Stimulated activated CD4-positive, alpha-beta T cell treated with anti-CD3 and anti-CD28 coated beads, Interleukin-1b, Interleukin-23, amount 100 ng/mL, for 48 hours (primary cell): Measurements from ENCODE around the gene TBCD.
A peak's percentile ranks its signal among the peaks of the same experiment; 100 is the strongest.

Experiments
- DNase-seq: peaks from one replicate; pipeline ENCODE4 v3.0.0-alpha.2; 2020

The TBCD gene

DNA sequence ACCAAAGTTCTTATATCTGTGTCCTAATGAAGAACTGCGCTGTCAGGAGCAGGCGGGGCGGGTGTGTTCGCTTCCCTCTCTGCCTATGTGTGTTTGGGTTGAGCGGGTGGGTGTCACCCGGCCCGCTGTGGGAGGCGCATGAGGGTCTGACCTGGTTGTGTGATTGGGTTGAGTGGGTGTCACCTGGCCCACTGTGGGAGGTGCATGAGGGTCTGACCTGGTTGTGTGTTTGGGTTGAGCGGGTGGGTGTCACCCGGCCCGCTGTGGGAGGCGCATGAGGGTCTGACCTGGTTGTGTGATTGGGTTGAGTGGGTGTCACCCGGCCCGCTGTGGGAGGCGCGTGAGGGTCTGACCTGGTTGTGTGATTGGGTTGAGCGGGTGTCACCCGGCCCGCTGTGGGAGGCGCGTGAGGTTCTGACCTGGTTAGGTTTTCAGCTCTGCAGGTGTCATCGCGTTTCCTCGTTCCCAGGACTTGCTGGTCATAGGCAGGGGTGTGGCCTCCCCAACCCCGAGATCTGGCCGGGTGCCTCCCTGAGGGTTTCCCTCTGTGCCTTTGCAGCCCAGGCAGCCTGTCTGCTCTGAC lies 157.5 kb downstream of the TBCD start:
- peak; percentile 13 for DNase-seq

DNA sequence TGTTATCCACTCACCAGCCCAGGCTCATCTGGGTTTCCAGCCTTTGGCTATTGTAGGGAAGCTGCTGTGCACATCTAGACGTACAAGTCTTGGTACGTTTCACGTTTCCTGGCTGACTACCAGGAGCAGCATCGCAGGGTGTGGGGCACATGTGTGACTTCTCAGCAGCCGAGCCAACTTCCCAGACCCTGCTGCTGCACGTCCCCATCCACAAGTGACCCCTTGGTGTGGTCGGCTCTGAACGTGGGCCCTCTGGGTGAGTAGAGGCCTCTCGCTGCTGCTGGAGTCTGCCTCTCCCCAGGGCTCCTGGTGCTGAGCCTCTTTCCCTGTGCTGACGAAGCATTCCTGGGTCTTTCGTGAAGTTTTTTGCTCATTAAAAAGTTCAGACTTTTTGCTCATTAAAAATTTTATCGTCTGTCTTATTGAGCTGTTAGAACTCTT lies 158.2 kb downstream of the TBCD start:
- no peak for DNase-seq

DNA sequence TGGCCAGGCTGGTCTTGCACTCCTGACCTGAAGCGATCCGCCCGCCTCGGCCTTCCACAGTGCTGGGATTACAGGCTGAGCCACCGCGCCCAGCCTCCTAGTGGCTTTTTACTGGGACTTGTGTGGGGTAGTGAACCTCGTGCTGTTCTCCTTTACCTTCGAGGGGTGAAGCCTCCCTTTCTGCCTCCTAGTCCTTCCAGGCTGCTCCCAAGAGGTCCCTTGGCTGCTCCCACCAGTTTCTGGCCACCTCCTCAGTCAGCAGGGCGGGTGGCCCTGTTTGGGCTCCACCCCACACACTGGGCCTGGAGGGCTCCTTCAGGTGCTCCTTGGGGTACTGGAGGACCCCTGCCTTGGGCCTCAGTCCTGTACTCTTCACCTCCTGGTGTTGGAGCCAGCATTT lies 158.9 kb downstream of the TBCD start:
- no peak for DNase-seq

DNA sequence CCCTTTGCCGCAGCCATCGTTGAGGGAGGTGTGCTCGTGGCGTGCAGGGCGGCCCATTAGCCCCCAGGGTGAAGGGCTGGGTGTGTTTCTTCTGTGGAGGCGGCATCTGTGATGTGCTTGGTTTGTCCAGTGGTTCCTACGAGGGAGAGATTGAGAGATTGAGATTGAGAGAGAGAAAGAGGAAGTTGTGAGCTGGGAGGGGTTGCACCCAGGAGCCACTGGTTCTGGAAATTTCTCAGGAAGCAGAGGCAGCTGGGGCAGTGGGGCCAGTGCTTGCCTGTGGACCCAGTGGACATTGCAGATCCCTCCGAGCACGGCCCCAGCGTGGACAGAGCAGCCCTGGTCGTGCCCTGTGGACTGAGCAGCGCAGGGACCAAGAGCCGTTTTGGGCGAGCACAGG lies 160.0 kb downstream of the TBCD start:
- DNase-seq, result no peak

DNA sequence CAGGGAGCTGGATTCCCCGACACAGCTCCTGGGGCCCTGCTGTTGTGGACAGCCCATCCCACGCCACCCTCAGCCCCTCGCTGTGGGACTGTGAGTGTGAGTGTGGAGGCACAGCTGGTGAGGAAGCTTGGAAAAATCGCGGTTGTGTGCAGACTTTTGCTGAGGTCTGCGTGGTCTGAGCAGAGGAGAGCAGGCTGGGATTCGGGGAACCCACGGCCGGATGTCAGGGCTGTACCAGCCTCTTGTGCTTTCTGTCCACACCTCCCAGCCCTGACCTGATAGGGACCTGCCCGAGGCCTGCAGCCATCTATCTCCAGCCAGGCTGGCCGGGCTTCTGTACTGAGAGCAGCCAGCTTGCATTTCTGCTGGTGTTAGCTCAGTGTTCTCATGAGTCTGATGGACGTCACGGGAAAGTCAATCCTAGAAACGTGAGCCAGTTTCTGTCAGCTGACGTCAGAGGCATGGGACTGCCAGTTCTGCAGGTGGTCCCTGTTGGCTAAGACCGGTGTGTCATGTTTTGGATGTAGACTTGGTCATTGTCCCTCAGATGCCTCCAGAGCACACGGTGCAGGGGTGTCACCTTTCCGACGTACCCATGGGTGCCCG lies 160.7 kb downstream of the TBCD start:
- no peak for DNase-seq

DNA sequence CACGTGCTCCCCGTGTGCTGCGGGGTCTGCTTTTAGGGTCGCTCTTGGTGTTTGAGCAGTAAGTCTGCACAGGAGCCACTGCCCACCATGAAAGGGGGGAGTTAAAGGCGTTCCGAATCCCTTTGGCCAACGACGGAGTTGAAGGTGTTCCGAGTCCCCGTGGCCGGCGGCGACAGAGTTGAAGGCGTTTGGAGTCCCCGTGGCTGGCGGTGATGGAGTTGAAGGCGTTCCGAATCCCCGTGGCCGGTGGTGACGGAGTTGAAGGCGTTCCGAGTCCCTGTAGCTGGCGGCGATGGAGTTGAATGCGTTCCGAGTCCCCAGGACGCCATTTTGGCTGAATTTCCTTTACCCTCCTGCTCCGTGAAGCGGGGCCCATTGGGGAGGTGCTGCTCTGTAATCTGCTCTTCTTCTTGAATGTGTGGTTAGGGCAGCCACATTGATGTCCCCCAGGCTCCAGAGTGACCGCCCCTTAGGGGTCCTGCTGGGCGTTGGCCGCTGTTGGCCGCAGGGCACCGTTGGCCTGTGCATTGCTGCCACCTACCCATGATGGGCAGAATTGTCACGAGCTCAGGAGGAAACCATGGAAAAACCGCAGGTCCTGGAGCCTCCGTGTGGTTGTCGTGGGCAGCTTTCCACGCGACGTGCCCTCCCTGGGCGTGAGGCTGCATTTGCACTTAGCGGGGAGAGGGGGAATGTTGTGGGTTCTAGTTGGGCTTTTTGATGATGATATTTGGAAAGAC lies 161.6 kb downstream of the TBCD start:
- DNase-seq, result no peak

DNA sequence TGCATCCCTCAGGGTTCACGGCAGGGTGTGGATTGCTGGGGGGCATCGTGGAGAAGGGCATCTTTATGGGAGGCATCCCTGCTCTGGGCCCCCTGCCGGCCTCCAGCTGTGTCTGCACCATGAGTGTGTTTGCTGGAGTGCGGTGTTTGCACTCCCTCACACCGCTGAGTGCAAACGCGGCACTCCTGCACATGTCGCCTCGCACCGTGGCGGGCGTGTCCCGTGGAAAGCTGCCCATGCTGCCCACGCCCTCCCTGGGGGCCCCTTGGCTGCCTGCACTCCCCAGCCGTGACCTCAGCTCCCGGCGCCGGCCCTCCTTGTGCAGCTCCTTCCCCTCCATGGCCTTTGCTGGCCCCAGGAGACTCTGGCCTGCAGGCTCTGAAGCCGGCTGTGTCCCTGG lies 162.5 kb downstream of the TBCD start:
- no peak for DNase-seq

DNA sequence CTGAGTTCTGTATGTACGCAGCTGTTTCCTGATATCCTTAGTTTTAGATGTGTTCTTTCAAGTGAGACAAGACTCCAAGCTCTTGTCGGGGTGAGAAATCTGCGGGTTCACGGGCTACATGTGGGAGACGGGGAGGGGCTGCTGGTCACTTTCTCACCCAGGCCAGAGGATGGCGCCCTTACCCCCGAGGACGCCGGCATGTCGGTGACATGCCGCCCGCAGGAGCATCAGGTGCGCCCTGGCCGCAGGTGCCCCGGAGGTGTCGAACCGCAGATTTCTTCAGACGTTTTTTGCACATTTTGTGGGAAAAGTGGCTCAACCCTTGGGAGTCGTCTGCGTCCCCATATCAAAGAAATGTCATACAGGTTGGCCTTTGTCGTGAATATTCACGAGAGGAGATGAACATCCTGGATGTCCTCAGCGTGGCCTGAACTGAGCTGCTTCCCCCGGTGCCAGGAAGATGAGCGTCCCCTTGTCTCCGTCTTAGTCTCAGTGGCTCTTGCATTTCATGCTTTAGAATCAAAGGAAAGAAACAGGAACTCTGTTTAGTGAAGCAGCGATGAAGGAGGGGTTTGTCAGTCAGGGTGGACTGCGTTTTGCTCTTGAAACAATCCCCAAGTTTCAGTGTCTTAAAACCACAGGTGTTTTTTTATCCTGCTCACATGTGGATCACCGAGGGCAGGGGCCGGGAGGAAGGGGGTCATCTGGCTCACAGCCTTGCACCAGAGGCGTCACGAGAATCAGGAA lies 163.3 kb downstream of the TBCD start:
- no peak for DNase-seq

DNA sequence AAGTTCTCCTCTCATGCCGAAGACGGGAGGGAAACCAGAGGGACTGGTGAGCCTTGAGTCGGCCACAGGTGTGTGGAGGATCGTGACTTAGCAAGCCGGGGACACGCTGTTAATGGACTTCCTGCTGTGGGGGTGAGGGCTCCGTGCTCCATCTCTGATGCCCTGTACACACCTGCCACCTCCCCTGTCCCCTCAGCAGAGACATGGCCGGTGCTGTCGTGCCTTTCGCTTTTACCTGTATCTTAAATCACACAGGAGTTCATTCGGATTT lies 163.8 kb downstream of the TBCD start:
- DNase-seq, result no peak

DNA sequence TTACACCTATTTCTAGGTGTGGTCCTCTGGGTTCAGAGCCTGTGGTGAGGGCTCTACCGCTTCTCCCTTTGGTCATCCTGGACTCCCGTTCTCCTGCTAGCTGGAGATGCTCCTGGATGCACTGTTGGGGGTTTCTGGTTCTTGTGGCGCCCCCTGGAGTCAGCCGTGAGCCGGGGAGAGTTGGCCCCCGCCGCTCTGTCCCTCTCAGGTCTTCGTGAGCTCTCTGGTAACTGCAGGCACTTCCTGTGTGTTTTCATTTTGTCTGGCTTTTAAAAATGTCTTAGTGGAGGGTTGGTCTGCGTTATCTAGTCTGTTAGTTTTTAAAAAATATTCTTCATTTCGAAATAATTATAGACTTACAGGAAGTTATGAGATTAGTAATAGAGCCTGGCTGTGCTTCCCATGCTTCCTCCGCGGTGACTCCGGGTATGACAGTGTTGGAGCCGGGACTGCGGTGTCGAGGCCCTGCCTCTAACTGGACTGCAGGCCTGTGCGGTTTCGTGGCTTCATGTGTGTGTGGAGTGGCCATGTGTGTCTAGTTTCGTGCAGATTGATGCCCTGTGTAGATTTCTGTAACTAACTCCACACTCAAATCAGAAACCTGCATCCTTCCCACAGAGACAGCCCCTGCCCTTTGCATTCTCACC lies 166.0 kb downstream of the TBCD start:
- peak; percentile 20 for DNase-seq

DNA sequence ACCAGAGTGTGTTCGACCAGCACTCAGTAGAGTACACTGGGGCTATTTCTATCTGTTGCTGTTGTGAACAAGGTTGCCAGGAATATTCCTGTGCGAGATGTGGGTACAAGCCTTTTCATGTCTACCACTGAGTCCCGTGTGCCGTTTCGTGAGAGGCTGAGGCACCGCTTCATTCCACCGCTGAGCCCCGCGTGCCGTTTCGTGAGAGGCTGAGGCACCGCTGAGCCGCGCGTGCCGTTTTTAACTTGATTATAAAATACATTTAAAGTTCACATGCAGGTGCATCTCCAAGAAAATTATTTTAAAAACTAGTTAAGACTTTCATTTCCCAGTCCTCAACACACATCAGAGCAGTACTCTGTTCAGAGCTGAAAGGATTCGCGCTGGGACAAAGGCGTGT lies 166.6 kb downstream of the TBCD start:
- DNase-seq, result no peak

DNA sequence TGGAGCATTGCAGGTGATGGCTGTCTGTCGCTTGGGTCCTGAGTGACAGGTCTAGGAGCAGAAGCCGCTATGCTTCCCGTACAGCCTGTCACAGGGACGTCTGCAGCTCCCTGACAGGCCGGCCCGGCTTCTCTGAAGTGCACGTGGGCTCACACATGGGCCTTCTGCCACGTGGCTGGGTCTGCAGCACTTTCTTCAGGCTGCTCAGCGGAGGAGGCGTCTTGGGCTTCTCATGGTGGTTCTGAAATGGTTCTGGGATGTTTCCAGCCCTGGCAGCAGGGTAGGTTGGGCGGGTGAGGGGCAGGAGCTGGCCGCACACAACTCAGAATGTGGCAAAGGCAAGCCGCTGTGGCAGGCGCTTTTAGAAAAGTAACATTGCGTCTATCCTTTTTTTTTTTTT lies 168.3 kb downstream of the TBCD start:
- no peak for DNase-seq

DNA sequence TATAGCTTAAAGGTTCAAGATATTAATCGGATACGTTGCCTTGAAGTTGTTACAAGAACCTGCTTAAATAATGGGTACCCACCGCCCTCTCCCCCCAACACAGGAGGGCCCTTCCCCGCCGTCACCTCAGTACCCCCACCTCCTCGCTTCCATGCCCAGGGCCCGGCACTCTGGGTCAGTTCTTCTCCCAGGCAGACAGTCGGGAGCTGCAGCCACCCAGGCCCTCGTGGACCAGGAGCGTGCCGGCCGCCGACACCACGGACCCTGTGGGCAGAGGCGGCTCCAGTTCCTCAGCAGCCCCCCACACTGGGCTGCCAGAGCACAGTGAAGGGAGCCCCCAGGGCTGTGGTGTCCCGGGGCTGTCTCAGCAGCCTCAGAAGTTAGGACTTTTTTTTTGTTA lies 168.8 kb downstream of the TBCD start:
- DNase-seq, result no peak

DNA sequence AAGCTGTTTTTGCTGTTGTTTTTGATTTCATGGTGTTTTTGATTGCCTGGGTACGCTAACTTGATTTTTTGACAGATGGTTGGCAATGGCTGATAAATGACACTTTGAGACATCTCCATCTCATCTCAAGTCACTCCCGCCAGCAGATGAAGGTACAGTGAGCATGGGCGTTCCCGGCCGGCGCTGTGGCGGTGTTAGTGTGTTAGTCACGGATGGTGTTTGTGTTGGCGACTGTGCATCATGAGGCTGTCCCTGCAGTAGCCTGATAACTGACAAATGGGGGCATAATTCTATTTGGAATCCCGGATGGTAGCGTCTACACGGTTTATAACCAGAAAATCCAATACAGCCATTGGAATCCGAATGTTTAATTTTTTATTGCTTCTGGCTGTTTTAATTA lies 169.6 kb downstream of the TBCD start:
- DNase-seq, result no peak

DNA sequence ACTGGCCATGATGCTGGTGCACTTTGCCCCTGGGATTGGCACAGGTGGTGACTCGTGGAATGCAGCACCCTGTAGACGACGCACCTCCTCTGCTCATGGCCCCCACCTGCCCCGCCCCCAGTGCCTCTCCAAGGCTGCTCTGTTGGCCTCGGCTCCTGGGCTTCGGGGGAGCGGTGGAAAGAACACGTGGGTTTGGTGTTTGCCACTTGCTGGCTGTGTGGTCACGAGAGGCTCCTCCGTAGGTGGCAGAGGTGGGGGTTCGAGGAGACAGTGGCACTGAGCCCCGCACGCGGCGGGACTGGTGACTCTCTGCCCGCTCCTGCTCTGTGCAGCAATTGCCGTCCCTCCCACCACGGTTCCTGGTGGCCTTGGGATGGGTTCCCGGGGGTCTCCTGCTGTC lies 170.8 kb downstream of the TBCD start:
- DNase-seq, result no peak

DNA sequence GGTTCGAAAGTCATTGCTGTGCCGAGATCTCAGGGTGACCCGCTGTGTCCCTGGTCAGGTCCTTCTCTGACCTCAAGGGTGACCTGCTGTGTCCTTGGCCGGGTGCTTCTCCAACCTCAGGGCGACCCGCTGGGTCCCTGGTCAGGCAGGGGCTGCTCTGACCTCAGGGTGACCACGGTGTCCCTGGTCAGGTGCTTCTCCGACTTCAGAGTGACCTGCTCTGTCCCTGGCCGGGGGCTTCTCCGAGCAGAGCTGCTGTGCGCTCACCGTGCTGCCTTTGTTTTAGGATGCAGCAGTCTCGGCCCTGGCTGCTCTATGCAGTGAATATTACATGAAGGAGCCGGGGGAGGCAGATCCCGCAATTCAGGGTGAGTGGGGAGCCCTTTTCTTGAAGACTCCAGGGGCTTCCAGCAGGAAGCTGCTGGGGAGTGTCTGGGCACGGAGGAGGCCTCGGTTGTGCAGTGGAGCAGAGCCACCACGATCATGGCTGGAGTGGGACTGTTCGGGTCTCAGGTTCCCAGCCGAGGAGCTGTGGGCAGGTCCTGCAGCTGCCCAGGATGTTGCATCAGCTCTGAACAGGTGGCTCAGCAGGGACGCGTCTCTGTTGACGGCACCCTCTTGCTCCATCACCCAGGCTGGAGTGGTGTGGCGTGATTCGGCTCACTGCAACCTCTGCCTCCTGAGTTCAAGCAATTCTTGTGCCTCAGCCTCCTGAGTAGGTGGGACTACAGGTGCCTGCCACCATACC lies 171.7 kb downstream of the TBCD start:
- DNase-seq, result no peak

DNA sequence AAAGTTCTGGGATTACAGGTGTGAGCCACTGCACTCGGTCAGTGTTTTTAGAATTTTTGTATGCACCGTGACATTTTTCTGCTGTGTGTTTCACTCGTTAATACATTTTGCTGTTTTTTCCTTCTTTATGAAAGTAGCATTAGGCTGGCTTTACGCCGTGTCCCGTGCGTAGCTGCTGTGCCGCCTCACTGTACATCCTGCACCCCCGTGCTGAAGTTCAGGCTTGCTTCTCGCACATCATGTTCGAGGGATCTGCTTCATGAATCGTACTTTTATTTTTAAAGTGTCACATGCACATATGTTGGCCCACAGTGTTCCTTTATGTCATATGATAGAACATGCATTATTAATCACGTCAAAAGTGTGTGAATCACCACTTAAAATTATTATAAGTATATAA lies 172.3 kb downstream of the TBCD start:
- no peak for DNase-seq

DNA sequence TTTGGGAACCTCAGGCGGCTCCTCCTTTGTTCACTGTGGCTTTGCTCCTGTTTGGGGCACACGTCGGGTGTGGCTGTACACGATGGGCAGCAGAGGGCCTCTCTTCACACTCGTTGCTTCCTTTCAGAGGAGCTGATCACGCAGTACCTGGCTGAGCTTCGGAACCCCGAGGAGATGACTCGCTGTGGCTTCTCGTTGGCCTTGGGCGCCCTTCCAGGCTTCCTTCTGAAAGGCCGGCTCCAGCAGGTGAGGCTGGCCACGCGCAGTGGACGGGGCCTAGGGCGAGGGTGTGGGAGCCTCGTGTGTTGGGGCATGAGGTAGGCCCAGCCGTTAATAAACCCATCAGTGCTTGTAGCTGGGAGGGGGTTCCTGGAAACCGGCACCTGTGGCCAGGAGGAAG lies 172.9 kb downstream of the TBCD start:
- DNase-seq, result no peak

DNA sequence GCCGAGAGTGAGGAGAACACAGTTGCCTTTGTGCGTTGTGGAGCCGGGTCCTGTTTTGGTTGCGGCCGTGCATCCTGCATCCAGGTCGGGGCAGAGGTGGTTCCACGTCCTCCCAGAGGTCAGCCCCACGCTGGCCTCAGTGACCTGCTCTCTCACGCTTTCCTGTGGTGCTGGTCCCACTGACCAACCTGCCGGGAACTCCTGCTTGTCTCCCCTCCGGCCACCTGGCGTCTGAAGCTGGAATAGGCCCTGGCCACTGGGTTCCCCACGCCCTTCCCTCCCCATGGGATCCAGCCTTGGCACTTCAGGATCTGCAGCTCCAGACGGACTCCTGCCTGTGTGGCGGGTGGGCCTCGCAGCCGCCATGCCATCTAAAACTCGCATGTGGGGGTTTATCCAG lies 173.5 kb downstream of the TBCD start:
- DNase-seq, result no peak

DNA sequence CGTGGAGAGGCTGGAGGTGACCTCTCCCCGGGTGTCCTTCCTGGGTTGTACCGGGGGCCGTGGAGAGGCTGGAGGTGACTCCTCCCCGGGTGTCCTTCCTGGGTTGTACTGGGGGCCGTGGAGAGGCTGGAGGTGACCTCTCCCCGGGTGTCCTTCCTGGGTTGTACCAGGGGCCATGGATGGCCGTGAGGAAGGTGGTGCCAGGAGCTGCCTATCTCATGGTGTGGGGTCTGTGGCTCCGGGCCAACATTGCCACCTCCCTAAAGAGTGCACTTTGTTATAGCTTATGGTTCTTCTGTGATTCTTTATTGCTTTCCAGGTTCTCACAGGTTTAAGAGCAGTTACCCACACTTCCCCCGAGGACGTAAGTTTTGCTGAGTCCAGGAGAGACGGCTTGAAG lies 174.2 kb downstream of the TBCD start:
- DNase-seq, result no peak

DNA sequence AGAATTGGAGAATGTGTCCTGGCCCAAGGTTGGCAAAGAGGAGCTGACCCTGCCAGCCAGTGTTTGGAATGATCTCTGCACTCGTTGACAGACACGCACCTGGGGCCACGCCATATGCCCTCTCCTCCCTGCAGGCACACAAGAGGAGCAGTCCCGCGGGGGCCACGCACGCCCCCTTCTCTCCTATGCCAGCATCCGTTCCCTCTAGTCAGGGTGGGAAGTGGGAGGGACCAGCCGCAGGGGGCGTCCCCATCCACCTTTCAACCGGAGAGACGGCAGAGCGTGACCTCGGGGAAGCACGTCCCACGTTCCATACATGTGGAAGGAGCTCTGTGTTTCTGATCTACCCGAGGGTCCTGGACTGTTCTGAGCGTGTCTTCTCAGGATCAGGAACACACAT lies 174.9 kb downstream of the TBCD start:
- no peak for DNase-seq

DNA sequence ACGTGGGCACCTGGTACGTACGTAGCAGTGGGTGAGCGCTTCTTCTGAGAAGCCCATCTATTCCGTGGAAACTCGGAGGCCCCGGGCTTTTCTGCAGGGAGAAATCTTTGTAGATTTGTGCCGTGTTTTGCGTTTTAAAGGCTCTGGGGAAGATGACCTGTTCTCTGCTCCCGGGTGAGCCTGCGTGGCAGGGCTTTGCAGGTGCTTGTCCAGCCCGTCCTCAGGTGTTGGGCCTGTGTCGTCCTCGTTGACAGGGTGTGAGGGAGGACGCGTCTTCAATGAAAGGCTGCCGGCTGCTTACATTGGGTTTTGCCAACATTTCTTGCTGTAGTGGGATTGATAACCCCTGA lies 175.4 kb downstream of the TBCD start:
- no peak for DNase-seq
